ENCODE data around the gene GPR161.
"Not testable (repeated sequence)": the region's sequence is repeated elsewhere in the genome, so short reads cannot be mapped to it uniquely, and the experiment has no call there.

Gene GPR161

DNA sequence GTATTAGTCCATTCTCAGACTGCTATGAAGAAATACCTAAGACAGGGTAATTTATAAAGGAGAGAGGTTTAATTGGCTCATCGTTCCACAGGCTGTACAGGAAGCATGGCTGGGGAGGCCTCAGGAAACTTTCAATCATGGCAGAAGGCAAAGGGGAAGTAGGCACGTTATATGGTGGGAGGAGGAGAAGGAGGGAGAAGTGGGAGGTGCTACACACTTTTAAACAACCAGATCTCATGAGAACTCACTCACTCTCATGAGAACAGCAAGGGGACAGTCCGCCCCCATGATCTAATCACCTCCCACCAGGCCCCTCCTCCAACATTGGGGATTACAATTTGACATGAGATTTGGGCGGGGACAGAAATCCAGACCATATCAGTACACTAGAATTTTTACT is 18.0 kb upstream of the GPR161 start:
- not testable (repeated sequence) for H3K14ac ChIP-seq (ENCODE audit: low read length); H3K27me3 ChIP-seq (ENCODE audit: insufficient read depth, low read length); H3K18ac ChIP-seq (ENCODE audit: low read length); H3K4me3 ChIP-seq (ENCODE audit: low read depth, low read length); H2BK5ac ChIP-seq (ENCODE audit: low read depth, low read length, poor library complexity); H2AK5ac ChIP-seq (ENCODE audit: low read length); H2AFZ ChIP-seq (ENCODE audit: insufficient read depth, low read length, poor library complexity); H3K23ac ChIP-seq (ENCODE audit: low read length); H3K4me2 ChIP-seq (ENCODE audit: low read length); H3K79me1 ChIP-seq (ENCODE audit: low read length); H3K9ac ChIP-seq (ENCODE audit: low read length); H3K27ac ChIP-seq (ENCODE audit: low read depth, low read length); H2BK120ac ChIP-seq (ENCODE audit: insufficient read depth, low read length, poor library complexity); H4K8ac ChIP-seq (ENCODE audit: low read depth, low read length); H3K4me1 ChIP-seq (ENCODE audit: control insufficient read depth in 1 of 2, insufficient read depth in 2 of 2, low read length in 2 of 2); H3K9me3 ChIP-seq (ENCODE audit: insufficient read depth, low read depth, low read length); H4K12ac ChIP-seq (ENCODE audit: low read depth, low read length); H3K79me2 ChIP-seq (ENCODE audit: control insufficient read depth, insufficient read depth, low read length, poor library complexity); H3K36me3 ChIP-seq (ENCODE audit: control insufficient read depth in 1 of 2, insufficient read depth in 2 of 2, low read length in 2 of 2); DNase-seq; H3K4ac ChIP-seq (ENCODE audit: low read depth, low read length); H2BK12ac ChIP-seq (ENCODE audit: low read length); H4K91ac ChIP-seq (ENCODE audit: low read depth, low read length)
- no CpG with 5 or more reads among the region's 4 CpGs for WGBS (ENCODE audit: extremely low coverage, insufficient coverage, insufficient read length)

- Histone ChIP-seq H3K14ac (ENCODE audit: low read length) (no peak overlapping the region), H3K27me3 (ENCODE audit: insufficient read depth, low read length) (no peaks in the 10 kb centered on the region), H3K4ac (ENCODE audit: low read depth, low read length) (no peak overlapping the region), H4K8ac (ENCODE audit: low read depth, low read length) (no peak overlapping the region), H3K79me2 (ENCODE audit: control insufficient read depth, insufficient read depth, low read length, poor library complexity) (no peaks in the 10 kb centered on the region), H3K9me3 (ENCODE audit: insufficient read depth, low read depth, low read length) (no peaks in the 10 kb centered on the region), H2AFZ (ENCODE audit: insufficient read depth, low read length, poor library complexity) (no peak overlapping the region), H2BK12ac (ENCODE audit: low read length) (no peak overlapping the region), H2AK5ac (ENCODE audit: low read length) (no peak overlapping the region), H3K79me1 (ENCODE audit: low read length) (no peaks in the 10 kb centered on the region), H2BK120ac (ENCODE audit: insufficient read depth, low read length, poor library complexity) (no peak overlapping the region), H3K27ac (ENCODE audit: low read depth, low read length) (no peak overlapping the region), H3K4me1 (ENCODE audit: control insufficient read depth in 1 of 2, insufficient read depth in 2 of 2, low read length in 2 of 2) (no peaks in the 10 kb centered on the region), H3K4me2 (ENCODE audit: low read length) (no peak overlapping the region), H4K91ac (ENCODE audit: low read depth, low read length) (no peak overlapping the region), H2BK5ac (ENCODE audit: low read depth, low read length, poor library complexity) (no peak overlapping the region), H3K4me3 (ENCODE audit: low read depth, low read length) (no peak overlapping the region), H3K9ac (ENCODE audit: low read length) (no peak overlapping the region), H3K36me3 (ENCODE audit: control insufficient read depth in 1 of 2, insufficient read depth in 2 of 2, low read length in 2 of 2) (no peaks in the 10 kb centered on the region), H3K23ac (ENCODE audit: low read length) (no peak overlapping the region), H4K12ac (ENCODE audit: low read depth, low read length) (no peak overlapping the region), H3K18ac (ENCODE audit: low read length) (no peak overlapping the region)
- no peak for DNase-seq
- no CpG with 5 or more reads among the region's 4 CpGs for WGBS (ENCODE audit: extremely low coverage, insufficient coverage, insufficient read length)
Measured at GRCh38 chr1:168151935-168152334, 15.2 kb upstream of the GPR161 start.

DNA sequence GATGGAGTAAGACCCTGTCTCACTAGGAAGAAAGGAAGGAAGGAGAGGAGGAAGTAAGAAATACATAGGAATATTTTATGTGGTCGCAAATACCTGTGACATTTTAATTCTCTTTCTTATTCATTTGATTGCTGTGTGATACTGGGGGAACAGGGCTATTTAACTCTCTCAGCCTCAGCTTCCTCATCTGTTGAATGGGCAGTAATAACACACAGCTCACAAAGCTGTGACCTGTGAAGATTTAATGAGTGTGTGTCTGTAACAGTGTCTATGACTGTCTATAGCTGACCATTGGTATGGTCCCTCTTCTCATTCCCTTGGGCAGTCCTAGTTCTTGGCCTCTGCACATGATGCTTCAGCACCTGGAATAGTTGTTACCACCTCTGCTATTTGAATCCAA is 13.6 kb upstream of the GPR161 start:
- DNase-seq, result no peak
- H3K79me1 ChIP-seq (ENCODE audit: low read length), result no peaks in the 10 kb centered on the region
- H3K18ac ChIP-seq (ENCODE audit: low read length), result no peak overlapping the region
- H3K4me2 ChIP-seq (ENCODE audit: low read length), result no peak overlapping the region
- no peak overlapping the region for H2BK5ac ChIP-seq (ENCODE audit: low read depth, low read length, poor library complexity)
- no peak overlapping the region for H3K23ac ChIP-seq (ENCODE audit: low read length)
- no peak overlapping the region for H2BK120ac ChIP-seq (ENCODE audit: insufficient read depth, low read length, poor library complexity)
- H4K12ac ChIP-seq (ENCODE audit: low read depth, low read length), result no peak overlapping the region
- H3K79me2 ChIP-seq (ENCODE audit: control insufficient read depth, insufficient read depth, low read length, poor library complexity), result no peaks in the 10 kb centered on the region
- no peak overlapping the region for H4K91ac ChIP-seq (ENCODE audit: low read depth, low read length)
- WGBS (ENCODE audit: extremely low coverage, insufficient coverage, insufficient read length), result no CpG with 5 or more reads among the region's 1 CpG
- no peaks in the 10 kb centered on the region for H3K27me3 ChIP-seq (ENCODE audit: insufficient read depth, low read length)
- H2AFZ ChIP-seq (ENCODE audit: insufficient read depth, low read length, poor library complexity), result no peak overlapping the region
- no peaks in the 10 kb centered on the region for H3K4me1 ChIP-seq (ENCODE audit: control insufficient read depth in 1 of 2, insufficient read depth in 2 of 2, low read length in 2 of 2)
- no peaks in the 10 kb centered on the region for H3K36me3 ChIP-seq (ENCODE audit: control insufficient read depth in 1 of 2, insufficient read depth in 2 of 2, low read length in 2 of 2)
- no peak overlapping the region for H4K8ac ChIP-seq (ENCODE audit: low read depth, low read length)
- H3K14ac ChIP-seq (ENCODE audit: low read length), result no peak overlapping the region
- H2BK12ac ChIP-seq (ENCODE audit: low read length), result no peak overlapping the region
- no peak overlapping the region for H3K4me3 ChIP-seq (ENCODE audit: low read depth, low read length)
- no peak overlapping the region for H3K27ac ChIP-seq (ENCODE audit: low read depth, low read length)
- H3K4ac ChIP-seq (ENCODE audit: low read depth, low read length), result no peak overlapping the region
- H3K9me3 ChIP-seq (ENCODE audit: insufficient read depth, low read depth, low read length), result no peaks in the 10 kb centered on the region
- no peak overlapping the region for H3K9ac ChIP-seq (ENCODE audit: low read length)
- H2AK5ac ChIP-seq (ENCODE audit: low read length), result no peak overlapping the region

- H3K18ac ChIP-seq (ENCODE audit: low read length), result no peak overlapping the region
- no peak overlapping the region for H3K4me3 ChIP-seq (ENCODE audit: low read depth, low read length)
- no peak overlapping the region for H3K23ac ChIP-seq (ENCODE audit: low read length)
- H3K4me2 ChIP-seq (ENCODE audit: low read length), result no peak overlapping the region
- H4K12ac ChIP-seq (ENCODE audit: low read depth, low read length), result no peak overlapping the region
- no peaks in the 10 kb centered on the region for H3K79me2 ChIP-seq (ENCODE audit: control insufficient read depth, insufficient read depth, low read length, poor library complexity)
- no peak overlapping the region for H2BK5ac ChIP-seq (ENCODE audit: low read depth, low read length, poor library complexity)
- H2AFZ ChIP-seq (ENCODE audit: insufficient read depth, low read length, poor library complexity), result no peak overlapping the region
- H2AK5ac ChIP-seq (ENCODE audit: low read length), result no peak overlapping the region
- no peaks in the 10 kb centered on the region for H3K27me3 ChIP-seq (ENCODE audit: insufficient read depth, low read length)
- no peaks in the 10 kb centered on the region for H3K9me3 ChIP-seq (ENCODE audit: insufficient read depth, low read depth, low read length)
- no CpG with 5 or more reads among the region's 4 CpGs for WGBS (ENCODE audit: extremely low coverage, insufficient coverage, insufficient read length)
- no peak overlapping the region for H2BK120ac ChIP-seq (ENCODE audit: insufficient read depth, low read length, poor library complexity)
- H3K36me3 ChIP-seq (ENCODE audit: control insufficient read depth in 1 of 2, insufficient read depth in 2 of 2, low read length in 2 of 2), result no peaks in the 10 kb centered on the region
- no peak for DNase-seq
- no peak overlapping the region for H3K9ac ChIP-seq (ENCODE audit: low read length)
- no peak overlapping the region for H4K91ac ChIP-seq (ENCODE audit: low read depth, low read length)
- no peak overlapping the region for H2BK12ac ChIP-seq (ENCODE audit: low read length)
- no peak overlapping the region for H3K14ac ChIP-seq (ENCODE audit: low read length)
- H3K27ac ChIP-seq (ENCODE audit: low read depth, low read length), result no peak overlapping the region
- no peak overlapping the region for H3K4ac ChIP-seq (ENCODE audit: low read depth, low read length)
- H4K8ac ChIP-seq (ENCODE audit: low read depth, low read length), result no peak overlapping the region
- no peaks in the 10 kb centered on the region for H3K79me1 ChIP-seq (ENCODE audit: low read length)
- H3K4me1 ChIP-seq (ENCODE audit: control insufficient read depth in 1 of 2, insufficient read depth in 2 of 2, low read length in 2 of 2), result no peaks in the 10 kb centered on the region
Measured at GRCh38 chr1:168148916-168149315, 12.2 kb upstream of the GPR161 start.

Data from trophoblast cell (in vitro differentiated cells and primary cell).